GM18507 (cell line): ENCODE measurements around the gene ARSB.

ENCODE experiments used
- DNase-seq: peaks from one replicate; pipeline ENCODE4 v3.0.0; 2011; ENCODE audit warnings: low read depth; ENCODE audit not compliant: insufficient read length; ENCODE audit errors: extremely low spot score
- FAIRE-seq: peaks from 2 replicates; lab custom pipeline; 2011; peaks lifted over from hg19 to GRCh38; lab: Jason Lieb, UNC

Gene ARSB

GRCh38 chr5:78961743-78962142, 23.4 kb downstream of the ARSB start:
- FAIRE-seq: no peak

GRCh38 chr5:78959767-78960166, 25.3 kb downstream of the ARSB start:
- no peak for FAIRE-seq
- DNase-seq: no peak

More at GRCh38 chr5:78961743-78962142, 23.4 kb downstream of the ARSB start:
- no peak for DNase-seq

DNA sequence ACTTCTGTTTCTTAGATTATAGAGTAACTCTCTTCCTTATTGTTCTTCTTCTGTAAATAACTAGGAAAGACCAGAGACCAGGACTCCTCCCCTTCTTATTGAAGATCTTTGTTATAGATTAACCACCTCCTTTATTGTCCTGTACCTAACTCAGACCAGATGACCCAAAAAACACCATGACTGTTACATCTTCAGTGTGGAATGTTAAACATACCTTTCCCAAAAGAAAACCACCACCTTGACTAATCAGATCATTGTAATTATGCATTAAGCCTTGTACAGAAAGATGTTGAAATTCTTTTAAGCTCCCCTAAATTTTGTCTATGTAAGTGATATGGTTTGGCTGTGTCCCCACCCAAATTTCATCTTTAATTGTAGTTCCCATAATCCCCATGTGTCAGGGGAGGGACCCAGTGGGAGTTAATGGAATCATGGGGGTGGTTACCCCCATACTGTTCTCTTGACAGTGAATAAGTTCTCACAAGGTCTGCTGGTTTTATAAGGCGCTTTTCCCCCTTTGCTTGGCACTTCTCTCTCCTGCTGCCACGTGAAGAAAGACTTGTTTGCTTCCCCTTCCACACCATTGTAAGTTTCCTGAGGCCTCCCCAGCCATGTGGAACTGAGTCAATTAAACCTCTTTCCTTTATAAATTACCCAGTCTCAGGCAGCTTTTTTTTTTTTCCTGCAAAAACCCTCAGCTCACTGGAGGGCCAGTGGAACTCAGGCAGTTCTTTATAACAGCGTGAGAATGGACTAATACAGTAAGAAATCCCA, 26.3 kb downstream of the ARSB start:
- DNase-seq (no peak), FAIRE-seq (peak; percentile 45)

DNA sequence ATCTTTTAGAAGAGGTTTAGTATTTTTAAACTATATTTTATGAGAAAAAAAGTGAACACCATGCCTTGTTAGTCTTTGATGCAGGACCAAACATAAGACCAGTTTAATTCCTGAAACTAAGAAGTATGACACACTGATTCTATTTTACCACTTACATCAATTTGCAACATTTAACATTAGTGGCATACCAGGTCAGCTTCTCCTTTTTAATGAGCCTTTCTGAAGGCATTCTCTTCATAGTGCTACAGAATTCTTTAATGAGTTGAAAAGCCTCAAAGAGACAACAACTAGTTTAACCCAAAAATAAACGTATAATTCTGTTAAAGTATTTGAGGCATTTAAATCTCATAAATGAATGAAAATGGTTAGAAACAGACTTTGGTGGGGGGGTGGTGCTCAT, 28.2 kb downstream of the ARSB start:
- no peak for FAIRE-seq
- DNase-seq: no peak

GRCh38 chr5:78953092-78953800, 31.9 kb downstream of the ARSB start:
- FAIRE-seq: no peak

DNA sequence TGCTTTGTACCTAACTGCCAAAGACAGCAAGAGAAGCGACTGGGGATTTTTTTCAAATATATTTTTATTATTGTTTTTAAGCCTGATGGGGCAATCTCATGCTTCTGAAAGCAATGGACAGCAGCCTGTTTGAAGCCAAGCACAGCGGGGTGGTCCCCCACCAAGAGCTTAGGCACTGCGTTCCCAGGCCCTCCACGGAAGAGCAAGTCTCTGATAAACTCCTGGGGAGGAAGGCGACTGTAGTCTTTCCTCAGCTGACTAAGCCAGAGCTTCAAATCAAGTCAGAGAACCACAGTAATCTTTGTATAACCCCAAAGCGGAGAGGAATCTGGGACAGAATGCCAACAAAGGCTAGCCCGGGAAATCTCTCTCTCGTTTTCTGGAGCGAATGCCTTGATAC, 54.4 kb downstream of the ARSB start:
- no peak for FAIRE-seq
- no peak for DNase-seq

More at GRCh38 chr5:78953092-78953800, 31.9 kb downstream of the ARSB start:
- no peak for DNase-seq

GRCh38 chr5:78929833-78930232, 55.3 kb downstream of the ARSB start:
- no peak for FAIRE-seq
- DNase-seq: no peak

DNA sequence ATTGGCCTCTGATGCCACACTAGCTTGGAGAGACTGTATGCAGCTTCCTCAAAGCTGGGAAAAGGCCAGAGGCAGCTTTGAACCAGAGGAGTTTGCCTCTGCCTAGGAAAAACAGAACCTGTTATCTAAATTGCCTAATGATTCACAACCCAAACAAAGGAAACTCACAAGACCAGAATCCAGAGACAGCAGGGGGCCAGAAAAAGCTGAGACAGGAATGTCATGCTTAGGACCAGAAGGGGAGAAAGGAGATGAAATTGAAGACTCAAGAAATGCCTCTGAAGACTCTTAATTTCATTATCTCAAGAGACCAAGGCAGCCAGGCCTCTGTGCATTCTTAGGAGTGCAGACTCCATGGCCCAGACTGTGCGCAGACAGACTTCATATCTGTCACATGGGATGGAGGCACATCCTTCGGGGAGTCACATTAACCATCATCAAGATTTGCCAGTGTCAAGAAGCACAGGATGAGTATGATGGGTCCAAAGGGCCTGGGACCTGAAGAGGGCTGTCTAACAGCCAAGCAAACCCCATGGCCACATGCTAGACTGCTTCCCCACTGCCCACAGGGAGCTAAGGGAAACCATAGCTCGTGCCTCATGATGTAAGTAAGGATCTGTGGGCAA, 57.3 kb downstream of the ARSB start:
- no peak for DNase-seq
- FAIRE-seq: no peak

DNA sequence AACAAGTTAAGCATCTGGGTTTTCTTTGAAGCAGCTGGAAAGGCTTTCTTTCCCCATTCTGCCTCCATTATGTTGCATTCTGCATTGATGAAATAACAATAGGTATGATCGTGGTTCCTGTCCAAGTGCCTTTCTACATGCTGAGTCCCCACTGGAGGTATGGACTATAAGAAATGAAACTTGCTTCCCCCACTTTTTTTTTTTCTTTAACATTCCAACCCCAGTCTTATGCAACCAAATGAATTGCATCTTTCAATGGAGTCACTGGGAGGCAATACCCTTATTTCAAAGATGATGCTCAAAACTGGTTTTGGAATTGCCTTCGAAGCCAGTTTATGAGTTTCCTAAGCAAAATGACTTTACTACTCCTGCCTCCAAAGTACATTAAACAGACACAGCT, 58.9 kb downstream of the ARSB start:
- DNase-seq (no peak), FAIRE-seq (peak; percentile 31)

- FAIRE-seq (no peak), DNase-seq (no peak)
Observed at GRCh38 chr5:78925129-78925876, 59.8 kb downstream of the ARSB start.

DNA sequence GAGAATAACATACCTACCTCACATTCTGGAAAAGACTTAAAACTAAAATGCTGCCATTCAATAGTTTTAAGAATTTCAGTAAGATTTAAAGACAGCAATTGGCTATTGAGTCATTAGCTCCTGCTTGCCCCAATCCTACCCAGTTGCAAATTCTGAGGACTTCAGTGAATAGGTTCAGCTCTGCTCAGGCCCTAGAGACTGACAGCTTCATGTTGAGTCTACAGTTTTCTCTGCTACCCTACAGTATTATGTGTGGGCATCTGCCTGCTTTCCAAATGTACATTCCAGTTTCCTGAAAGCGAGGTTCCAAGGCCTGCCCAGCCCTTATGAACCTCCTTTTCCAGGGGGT, 61.5 kb downstream of the ARSB start:
- DNase-seq (no peak), FAIRE-seq (no peak)

GRCh38 chr5:78922879-78923621, 62.1 kb downstream of the ARSB start:
- FAIRE-seq (peak; percentile 39), DNase-seq (no peak)

- DNase-seq (no peak), FAIRE-seq (no peak)
Observed at GRCh38 chr5:78920604-78921003, 64.5 kb downstream of the ARSB start.

GRCh38 chr5:78919796-78920195, 65.3 kb downstream of the ARSB start:
- FAIRE-seq (no peak), DNase-seq (no peak)

GRCh38 chr5:78916044-78916443, 69.1 kb downstream of the ARSB start:
- no peak for FAIRE-seq
- no peak for DNase-seq

DNA sequence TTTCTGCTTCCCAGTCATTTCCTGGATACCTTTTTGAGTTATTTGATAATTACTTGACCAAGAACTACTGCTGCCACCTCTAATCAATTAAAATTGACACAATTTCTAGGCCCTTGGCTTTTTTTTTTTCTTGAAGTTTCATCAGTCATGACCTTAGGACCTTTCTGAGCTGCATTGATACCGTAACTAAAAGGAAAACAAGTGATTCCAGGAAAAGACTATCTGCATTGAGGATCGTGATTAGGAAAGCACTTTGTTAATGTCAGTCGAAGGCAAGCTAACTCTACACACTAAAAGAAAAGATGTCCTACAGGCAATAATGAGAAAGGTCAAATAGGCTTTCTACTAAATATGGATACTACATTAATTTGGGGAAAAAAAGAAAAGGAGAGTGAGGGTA, 69.9 kb downstream of the ARSB start:
- FAIRE-seq (no peak), DNase-seq (no peak)

- FAIRE-seq (no peak), DNase-seq (no peak)
Observed at GRCh38 chr5:78912811-78913210, 72.3 kb downstream of the ARSB start.

GRCh38 chr5:78912085-78912771, 72.9 kb downstream of the ARSB start:
- DNase-seq: no peak
- FAIRE-seq: peak; percentile 33
